SK-N-SH treated with all-trans-retinoic acid at 6 μM for 48 hours (cell line): Measurements from ENCODE around the gene CD59.

ENCODE experiments used
- ATAC-seq: fragments of 200-7000 bp; cut with Tn5 transposase; 3 replicates; pipeline ENCODE4 v1.9.1; 2020; ENCODE audit warnings: mild to moderate bottlenecking, moderate library complexity
- ARNTL ChIP-seq: fragments of 450-650 bp; formaldehyde crosslinking; IDR thresholded peaks from 2 replicates; pipeline ENCODE4 v1.5.0; 2020; ENCODE audit warnings: low read depth, mild to moderate bottlenecking, moderate library complexity, borderline replicate concordance
- BACH2 ChIP-seq: fragments of 250-450 bp; sonication (Bioruptor Pico); IDR thresholded peaks from 2 replicates; pipeline ENCODE4 v1.9.0; 2021; ENCODE audit warnings: mild to moderate bottlenecking, borderline replicate concordance
- CSDC2 ChIP-seq: fragments of 250-450 bp; sonication (Bioruptor Pico); IDR thresholded peaks from 2 replicates; pipeline ENCODE4 v1.5.0; 2020; ENCODE audit warnings: mild to moderate bottlenecking, moderate library complexity
- ESRRG ChIP-seq: fragments of 250-450 bp; sonication (Bioruptor Pico); IDR thresholded peaks from 2 replicates; pipeline ENCODE4 v1.6.1; 2021; ENCODE audit warnings: mild to moderate bottlenecking
- GLIS3 ChIP-seq: fragments of 250-450 bp; sonication (Bioruptor Pico); IDR thresholded peaks from 2 replicates; pipeline ENCODE4 v1.5.0; 2020; ENCODE audit warnings: mild to moderate bottlenecking, moderate library complexity
- OSR1 ChIP-seq: fragments of 250-450 bp; sonication (Bioruptor Pico); IDR thresholded peaks from 2 replicates; pipeline ENCODE4 v1.8.0; 2022; ENCODE audit warnings: moderate library complexity, mild to moderate bottlenecking, inconsistent platforms
- POU6F1 ChIP-seq: fragments of 250-450 bp; sonication (Bioruptor Pico); IDR thresholded peaks from 2 replicates; pipeline ENCODE4 v1.8.0; 2021; ENCODE audit warnings: low read depth, mild to moderate bottlenecking, moderate library complexity, borderline replicate concordance
- PPARA ChIP-seq: fragments of 250-450 bp; sonication (Bioruptor Pico); IDR thresholded peaks from 2 replicates; pipeline ENCODE4 v1.5.0; 2020; ENCODE audit warnings: mild to moderate bottlenecking, borderline replicate concordance
- RARB ChIP-seq: fragments of 250-450 bp; sonication (Bioruptor Pico); IDR thresholded peaks from 2 replicates; pipeline ENCODE4 v1.8.0; 2021; ENCODE audit warnings: mild to moderate bottlenecking, moderate library complexity
- TCF4 ChIP-seq: fragments of 250-450 bp; sonication (Bioruptor Pico); IDR thresholded peaks from 2 replicates; pipeline ENCODE4 v1.8.0; 2021; ENCODE audit warnings: mild to moderate bottlenecking, moderate library complexity, borderline replicate concordance
- TOX ChIP-seq: fragments of 250-450 bp; sonication (Bioruptor Pico); IDR thresholded peaks from 2 replicates; pipeline ENCODE4 v1.8.0; 2021; ENCODE audit warnings: mild to moderate bottlenecking, moderate library complexity, borderline replicate concordance
- ZC3H10 ChIP-seq: fragments of 250-450 bp; sonication (Bioruptor Pico); IDR thresholded peaks from 2 replicates; pipeline ENCODE4 v1.5.1; 2021; ENCODE audit warnings: mild to moderate bottlenecking, moderate library complexity
- ZFP3 ChIP-seq: fragments of 250-450 bp; sonication (Bioruptor Pico); IDR thresholded peaks from 2 replicates; pipeline ENCODE4 v1.5.0; 2020; ENCODE audit warnings: mild to moderate bottlenecking, moderate library complexity
- ZFP30 ChIP-seq: fragments of 450-650 bp; formaldehyde crosslinking; IDR thresholded peaks from 2 replicates; pipeline ENCODE4 v1.5.0; 2022; ENCODE audit warnings: mild to moderate bottlenecking, moderate library complexity
- ZNF565 ChIP-seq: fragments of 450-650 bp; formaldehyde crosslinking; conservative IDR thresholded peaks from 2 replicates; pipeline ENCODE4 v1.5.0; 2020; ENCODE audit warnings: low read depth, mild to moderate bottlenecking, moderate library complexity
- ZNF70 ChIP-seq: fragments of 450-650 bp; formaldehyde crosslinking; IDR thresholded peaks from 2 replicates; pipeline ENCODE4 v1.5.0; 2020; ENCODE audit warnings: mild to moderate bottlenecking, moderate library complexity
- ZNF8 ChIP-seq: fragments of 450-650 bp; formaldehyde crosslinking; IDR thresholded peaks from 2 replicates; pipeline ENCODE4 v1.5.0; 2020; ENCODE audit warnings: mild to moderate bottlenecking, moderate library complexity
- TF ChIP-seq, protein P1 (sequence below): fragments of 250-450 bp; sonication (Bioruptor Pico); IDR thresholded peaks from 2 replicates; pipeline ENCODE4 v1.5.1; 2020; ENCODE audit warnings: low read depth, mild to moderate bottlenecking, moderate library complexity
- TF ChIP-seq, protein P2 (sequence below): fragments of 250-450 bp; sonication (Bioruptor Pico); IDR thresholded peaks from 2 replicates; pipeline ENCODE4 v1.5.1; 2021; ENCODE audit warnings: mild to moderate bottlenecking, moderate library complexity
- TF ChIP-seq, protein P3 (sequence below): fragments of 250-450 bp; sonication (Bioruptor Pico); IDR thresholded peaks from 2 replicates; pipeline ENCODE4 v1.5.0; 2020; ENCODE audit warnings: mild to moderate bottlenecking, moderate library complexity

The CD59 gene

DNA sequence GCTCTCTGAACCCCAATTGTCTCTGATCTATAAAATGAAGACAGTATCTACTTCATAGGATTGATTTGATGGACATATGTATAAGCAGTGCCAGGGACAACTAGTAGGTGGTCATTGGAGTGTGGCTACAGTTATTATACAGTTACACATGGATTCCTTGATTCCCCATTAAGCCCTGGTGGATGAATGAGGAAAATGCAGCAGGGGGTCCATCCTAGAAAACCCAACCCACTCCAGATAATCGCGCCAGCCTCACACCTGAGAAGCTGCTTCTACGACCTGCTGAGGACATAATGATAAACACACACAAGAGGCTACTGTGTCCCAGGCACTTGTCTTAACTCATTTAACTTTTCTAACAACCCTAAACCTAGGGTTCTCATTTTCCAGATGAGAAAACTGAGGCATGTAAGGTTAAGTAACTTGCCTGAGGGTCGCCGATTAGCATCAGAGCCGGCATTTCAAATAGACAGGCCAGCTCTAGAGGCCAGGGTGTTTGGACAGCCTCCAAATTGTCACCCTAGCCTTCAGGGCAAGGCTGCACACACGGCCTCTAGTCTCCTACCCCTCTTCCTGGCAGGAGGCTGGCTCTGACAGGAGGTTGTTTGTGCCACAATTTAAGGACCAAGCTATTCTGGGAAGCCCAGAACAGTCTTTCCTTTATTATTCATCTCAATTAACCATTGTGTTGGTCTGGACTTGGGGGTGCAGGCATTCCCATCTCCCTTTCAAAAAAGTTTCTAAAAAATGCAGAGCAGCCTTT lies 31.8 kb downstream of the CD59 start:
- TF ChIP-seq, protein P1, sequence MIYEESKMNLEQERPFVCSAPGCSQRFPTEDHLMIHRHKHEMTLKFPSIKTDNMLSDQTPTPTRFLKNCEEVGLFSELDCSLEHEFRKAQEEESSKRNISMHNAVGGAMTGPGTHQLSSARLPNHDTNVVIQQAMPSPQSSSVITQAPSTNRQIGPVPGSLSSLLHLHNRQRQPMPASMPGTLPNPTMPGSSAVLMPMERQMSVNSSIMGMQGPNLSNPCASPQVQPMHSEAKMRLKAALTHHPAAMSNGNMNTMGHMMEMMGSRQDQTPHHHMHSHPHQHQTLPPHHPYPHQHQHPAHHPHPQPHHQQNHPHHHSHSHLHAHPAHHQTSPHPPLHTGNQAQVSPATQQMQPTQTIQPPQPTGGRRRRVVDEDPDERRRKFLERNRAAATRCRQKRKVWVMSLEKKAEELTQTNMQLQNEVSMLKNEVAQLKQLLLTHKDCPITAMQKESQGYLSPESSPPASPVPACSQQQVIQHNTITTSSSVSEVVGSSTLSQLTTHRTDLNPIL (CRISPR knock-in tag), result no peak
- TF ChIP-seq ZNF70 (CRISPR knock-in tag), result no peak
- TF ChIP-seq CSDC2 (CRISPR knock-in tag), result no peak
- TF ChIP-seq ZC3H10 (CRISPR knock-in tag), result no peak
- no peak for TF ChIP-seq OSR1 (CRISPR knock-in tag)
- TF ChIP-seq ZFP30 (CRISPR knock-in tag), result no peak
- no peak for TF ChIP-seq TCF4 (CRISPR knock-in tag)
- TF ChIP-seq RARB (CRISPR knock-in tag), result no peak
- no peak for TF ChIP-seq POU6F1 (CRISPR knock-in tag)
- no peak for TF ChIP-seq PPARA (CRISPR knock-in tag)
- TF ChIP-seq, protein P2, sequence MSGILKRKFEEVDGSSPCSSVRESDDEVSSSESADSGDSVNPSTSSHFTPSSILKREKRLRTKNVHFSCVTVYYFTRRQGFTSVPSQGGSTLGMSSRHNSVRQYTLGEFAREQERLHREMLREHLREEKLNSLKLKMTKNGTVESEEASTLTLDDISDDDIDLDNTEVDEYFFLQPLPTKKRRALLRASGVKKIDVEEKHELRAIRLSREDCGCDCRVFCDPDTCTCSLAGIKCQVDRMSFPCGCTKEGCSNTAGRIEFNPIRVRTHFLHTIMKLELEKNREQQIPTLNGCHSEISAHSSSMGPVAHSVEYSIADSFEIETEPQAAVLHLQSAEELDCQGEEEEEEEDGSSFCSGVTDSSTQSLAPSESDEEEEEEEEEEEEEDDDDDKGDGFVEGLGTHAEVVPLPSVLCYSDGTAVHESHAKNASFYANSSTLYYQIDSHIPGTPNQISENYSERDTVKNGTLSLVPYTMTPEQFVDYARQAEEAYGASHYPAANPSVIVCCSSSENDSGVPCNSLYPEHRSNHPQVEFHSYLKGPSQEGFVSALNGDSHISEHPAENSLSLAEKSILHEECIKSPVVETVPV (CRISPR knock-in tag), result no peak
- no peak for ATAC-seq

DNA sequence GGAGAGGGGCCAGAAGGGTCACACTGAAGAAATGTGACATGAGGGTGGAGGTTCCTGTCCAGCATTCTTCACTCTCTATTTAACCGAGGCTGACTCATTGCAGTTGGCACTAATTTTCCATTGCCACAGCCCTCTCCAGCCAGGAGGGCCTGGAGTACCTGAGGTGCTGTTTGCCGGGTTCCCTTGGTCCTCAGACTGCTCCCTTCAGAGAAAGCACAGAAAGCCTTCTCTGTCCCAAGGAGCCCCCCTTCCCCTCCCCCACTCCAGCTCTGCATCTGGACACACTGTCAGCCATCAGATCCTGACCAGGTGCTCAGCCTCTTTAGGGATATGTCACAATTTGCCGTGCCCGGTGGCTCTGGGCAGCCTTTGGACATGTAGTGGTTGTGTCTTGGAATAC lies 32.4 kb downstream of the CD59 start:
- TF ChIP-seq ZFP3 (CRISPR knock-in tag), result no peak
- TF ChIP-seq ARNTL, result no peak
- no peak for TF ChIP-seq BACH2 (CRISPR knock-in tag)
- no peak for TF ChIP-seq ZFP30 (CRISPR knock-in tag)
- TF ChIP-seq ZNF8 (CRISPR knock-in tag), result no peak
- TF ChIP-seq ZNF70 (CRISPR knock-in tag), result no peak
- TF ChIP-seq, protein P3, sequence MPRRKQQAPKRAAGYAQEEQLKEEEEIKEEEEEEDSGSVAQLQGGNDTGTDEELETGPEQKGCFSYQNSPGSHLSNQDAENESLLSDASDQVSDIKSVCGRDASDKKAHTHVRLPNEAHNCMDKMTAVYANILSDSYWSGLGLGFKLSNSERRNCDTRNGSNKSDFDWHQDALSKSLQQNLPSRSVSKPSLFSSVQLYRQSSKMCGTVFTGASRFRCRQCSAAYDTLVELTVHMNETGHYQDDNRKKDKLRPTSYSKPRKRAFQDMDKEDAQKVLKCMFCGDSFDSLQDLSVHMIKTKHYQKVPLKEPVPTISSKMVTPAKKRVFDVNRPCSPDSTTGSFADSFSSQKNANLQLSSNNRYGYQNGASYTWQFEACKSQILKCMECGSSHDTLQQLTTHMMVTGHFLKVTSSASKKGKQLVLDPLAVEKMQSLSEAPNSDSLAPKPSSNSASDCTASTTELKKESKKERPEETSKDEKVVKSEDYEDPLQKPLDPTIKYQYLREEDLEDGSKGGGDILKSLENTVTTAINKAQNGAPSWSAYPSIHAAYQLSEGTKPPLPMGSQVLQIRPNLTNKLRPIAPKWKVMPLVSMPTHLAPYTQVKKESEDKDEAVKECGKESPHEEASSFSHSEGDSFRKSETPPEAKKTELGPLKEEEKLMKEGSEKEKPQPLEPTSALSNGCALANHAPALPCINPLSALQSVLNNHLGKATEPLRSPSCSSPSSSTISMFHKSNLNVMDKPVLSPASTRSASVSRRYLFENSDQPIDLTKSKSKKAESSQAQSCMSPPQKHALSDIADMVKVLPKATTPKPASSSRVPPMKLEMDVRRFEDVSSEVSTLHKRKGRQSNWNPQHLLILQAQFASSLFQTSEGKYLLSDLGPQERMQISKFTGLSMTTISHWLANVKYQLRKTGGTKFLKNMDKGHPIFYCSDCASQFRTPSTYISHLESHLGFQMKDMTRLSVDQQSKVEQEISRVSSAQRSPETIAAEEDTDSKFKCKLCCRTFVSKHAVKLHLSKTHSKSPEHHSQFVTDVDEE (CRISPR knock-in tag), result no peak
- no peak for TF ChIP-seq ZNF565 (CRISPR knock-in tag)
- no peak for TF ChIP-seq TOX (CRISPR knock-in tag)
- no peak for TF ChIP-seq POU6F1 (CRISPR knock-in tag)
- TF ChIP-seq ESRRG (CRISPR knock-in tag), result no peak
- TF ChIP-seq OSR1 (CRISPR knock-in tag), result no peak
- TF ChIP-seq TCF4 (CRISPR knock-in tag), result no peak
- TF ChIP-seq ZC3H10 (CRISPR knock-in tag), result no peak
- no peak for TF ChIP-seq GLIS3 (CRISPR knock-in tag)
- no peak for TF ChIP-seq CSDC2 (CRISPR knock-in tag)
- TF ChIP-seq, all 23 proteins: peak for 0
- ATAC-seq, result no peak

GRCh38 chr11:33703234-33703633 lies 33.0 kb downstream of the CD59 start:
- TF ChIP-seq ZFP30 (CRISPR knock-in tag), result no peak
- ATAC-seq, result no peak
